GM18858 (cell line): ENCODE results near the gene TMEM181.

Experiments
- ATAC-seq: cut with Tn5 transposase; IDR thresholded peaks from one replicate; pipeline ENCODE4 v1.9.1; 2021; ENCODE audit not compliant: unreplicated experiment

The TMEM181 gene

DNA sequence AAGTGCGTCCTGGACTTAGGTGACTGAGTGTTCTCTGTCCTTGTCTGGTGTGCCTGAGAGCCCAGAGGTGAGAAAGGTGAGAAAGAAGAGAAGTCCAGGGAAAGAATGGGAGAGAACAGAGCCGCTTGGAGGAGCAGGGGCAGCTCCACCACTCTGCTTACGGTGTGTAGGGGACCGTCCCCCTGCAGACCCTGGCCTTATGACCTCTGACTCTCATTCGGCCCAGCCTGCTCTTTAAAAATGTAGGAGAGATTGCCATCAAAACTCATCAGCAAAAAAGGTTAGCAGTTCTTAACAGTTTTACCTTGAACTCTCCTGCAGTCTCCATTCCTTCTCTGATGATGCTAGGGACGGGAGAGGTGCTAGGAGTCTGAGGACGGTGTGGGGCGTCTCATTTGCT lies 2.0 kb downstream of the TMEM181 start:
- no peak for ATAC-seq

- ATAC-seq, result no peak
These were observed 4.6 kb downstream of the TMEM181 start for GRCh38 chr6:158564243-158565121.

DNA sequence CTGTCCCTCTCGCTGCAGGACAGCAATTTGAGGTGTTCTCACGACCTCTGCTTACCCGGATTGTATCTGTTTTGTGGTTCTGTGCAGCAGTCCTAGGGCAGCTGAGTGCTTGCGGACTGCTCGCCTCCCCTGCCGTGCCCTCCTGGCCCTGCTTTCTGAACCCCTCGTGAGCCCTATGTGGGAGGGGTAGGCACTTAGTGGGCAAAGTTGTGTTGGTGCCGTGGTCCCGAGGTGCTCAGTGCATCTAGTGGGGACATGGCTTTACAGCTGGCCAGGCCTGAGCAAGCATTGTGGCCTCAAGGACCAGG lies 5.2 kb downstream of the TMEM181 start:
- no peak for ATAC-seq

DNA sequence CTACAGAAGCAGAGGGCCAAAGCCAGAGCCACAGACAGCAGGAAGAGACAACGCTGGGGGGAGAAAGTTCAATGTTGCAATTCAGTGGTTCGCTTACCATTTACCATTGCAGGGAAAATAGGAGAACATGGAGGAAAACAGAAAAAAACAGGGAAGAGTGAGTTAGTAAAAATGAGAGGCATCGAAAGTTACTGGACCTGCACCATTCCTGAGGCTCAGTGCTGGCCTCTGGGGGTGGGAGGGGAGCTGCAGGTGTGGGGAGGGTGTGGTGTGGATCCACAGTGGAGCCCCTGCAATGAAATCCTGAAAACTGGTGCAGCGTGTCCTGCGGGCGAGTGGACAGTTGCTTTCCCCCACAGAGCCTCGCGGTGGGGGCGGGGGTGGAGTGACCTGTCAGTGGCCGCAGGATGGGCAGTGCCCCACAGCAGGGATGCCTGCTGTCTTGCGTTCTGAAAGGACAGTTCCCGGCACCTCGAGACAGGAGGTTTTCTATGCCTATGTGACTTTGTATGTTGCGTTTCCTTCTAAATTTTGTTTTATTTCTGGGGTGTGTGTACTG lies 5.7 kb downstream of the TMEM181 start:
- ATAC-seq, result no peak

GRCh38 chr6:158566207-158566818 lies 6.4 kb downstream of the TMEM181 start:
- no peak for ATAC-seq

DNA sequence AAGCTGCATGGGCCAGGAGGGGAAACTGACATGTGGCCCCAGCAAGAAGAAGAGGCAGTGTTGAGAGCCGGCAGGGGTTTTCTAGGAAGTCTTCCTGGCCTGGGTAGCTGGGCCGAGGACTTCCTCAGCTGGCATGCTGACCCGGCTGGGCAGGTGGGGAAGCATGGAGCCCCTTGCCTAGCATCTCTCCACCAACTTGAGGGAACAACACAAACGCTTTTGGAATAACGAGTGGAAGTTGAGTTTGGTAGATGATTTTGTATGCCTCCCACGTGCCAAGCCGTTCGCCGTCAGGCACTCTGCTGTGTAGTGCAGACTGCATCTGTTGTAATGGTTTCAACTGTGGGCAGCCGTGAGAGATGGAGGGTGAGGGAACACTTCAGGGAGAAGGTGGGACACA lies 7.3 kb downstream of the TMEM181 start:
- ATAC-seq, result no peak

GRCh38 chr6:158567871-158568401 lies 8.0 kb downstream of the TMEM181 start:
- ATAC-seq, result no peak

DNA sequence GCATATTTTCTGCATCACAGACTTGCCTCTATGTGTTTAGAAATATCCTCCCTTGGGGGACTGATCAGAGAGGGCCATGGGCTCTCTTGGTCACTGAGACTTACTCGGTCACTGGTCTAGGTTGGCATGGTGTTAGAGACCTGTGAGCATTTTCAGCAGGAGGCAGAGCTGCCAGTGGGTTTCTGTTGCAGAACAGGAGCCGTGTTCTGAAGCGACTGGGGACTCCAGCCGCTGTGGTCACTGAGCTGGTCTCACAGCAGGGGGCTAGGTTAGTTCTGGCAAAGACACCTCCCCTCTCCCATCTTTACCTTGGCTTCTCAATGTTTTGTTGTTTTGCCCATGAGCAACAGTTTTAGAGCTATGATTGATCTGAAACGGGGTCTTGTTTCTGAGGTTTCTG lies 8.7 kb downstream of the TMEM181 start:
- ATAC-seq, result no peak

- ATAC-seq, result no peak
These were observed 9.1 kb downstream of the TMEM181 start for GRCh38 chr6:158569036-158569435.

DNA sequence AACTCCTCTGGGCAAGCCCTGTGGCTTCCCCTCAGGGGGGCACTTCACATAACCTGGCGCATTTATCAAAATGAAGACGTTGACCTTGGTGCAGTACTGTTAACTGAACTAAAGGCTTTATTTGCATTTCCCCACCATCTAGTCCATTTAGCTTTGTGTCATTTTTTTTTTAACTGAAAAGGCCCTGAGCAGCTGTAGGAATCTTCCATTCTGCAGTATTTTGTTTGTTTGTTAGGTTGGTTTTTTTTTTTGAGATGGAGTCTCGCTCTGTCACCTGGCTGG lies 10.7 kb downstream of the TMEM181 start:
- ATAC-seq, result no peak

DNA sequence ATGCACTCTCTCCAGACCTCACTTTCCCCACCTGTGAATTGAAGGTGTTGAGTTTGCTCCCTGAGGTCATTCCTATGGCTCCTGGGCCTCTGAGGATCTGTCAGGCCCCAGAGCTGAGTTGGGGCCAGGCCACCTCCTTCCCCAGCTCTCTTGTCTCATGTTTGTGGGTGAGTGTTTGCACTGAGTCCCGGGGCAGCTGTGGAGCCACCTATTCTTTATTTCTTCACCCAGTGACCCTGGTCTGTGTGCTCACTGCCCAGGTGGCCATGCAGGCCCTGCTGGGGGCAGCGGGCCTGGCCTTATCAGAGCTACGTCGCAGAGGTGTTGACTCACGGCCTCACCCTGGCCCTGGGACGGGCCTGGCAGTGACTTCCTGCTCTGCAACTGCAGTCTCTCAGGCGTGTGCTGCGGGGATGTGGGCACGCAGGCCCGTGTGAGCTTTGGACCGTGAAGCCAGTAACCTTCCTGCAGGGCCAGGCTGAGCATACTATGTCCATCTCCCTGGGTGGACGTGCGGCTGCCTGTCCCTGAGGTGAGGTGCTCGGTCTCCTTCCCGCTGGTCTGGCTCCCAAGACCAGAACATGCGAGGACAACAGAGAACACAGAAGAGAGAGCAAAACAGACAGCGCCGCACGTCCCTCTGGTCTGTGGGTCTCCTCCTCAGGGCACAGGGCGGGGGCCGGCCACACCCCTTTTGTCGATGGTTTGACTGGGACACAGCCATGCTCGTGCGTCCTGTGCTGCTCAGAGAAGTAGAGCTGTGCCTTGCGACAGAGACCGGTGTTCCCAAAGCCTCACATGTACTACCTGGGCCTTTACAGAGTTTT lies 12.1 kb downstream of the TMEM181 start:
- no peak for ATAC-seq

- ATAC-seq, result no peak
These were observed 13.0 kb downstream of the TMEM181 start for GRCh38 chr6:158572653-158573541.

GRCh38 chr6:158573542-158573931 lies 13.6 kb downstream of the TMEM181 start:
- ATAC-seq, result no peak

DNA sequence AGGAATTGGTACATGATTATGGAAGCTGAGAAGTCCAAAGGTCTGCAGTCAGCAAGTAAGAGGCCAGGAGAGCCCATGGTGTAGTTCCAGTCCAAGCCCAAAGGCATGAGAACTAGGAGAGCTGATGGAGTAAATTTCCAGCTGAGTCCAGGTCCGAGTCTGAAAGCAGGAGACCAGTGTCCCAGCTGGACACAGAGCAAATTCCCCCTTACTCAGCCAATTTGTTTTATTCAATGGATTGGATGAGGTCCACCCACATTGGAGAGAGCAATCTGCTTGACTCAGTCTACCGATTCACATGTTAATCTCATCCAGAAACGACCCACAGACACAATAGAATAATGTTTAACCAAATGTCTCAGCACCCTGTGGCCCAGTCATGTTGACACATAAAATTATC lies 14.9 kb downstream of the TMEM181 start:
- ATAC-seq, result no peak

DNA sequence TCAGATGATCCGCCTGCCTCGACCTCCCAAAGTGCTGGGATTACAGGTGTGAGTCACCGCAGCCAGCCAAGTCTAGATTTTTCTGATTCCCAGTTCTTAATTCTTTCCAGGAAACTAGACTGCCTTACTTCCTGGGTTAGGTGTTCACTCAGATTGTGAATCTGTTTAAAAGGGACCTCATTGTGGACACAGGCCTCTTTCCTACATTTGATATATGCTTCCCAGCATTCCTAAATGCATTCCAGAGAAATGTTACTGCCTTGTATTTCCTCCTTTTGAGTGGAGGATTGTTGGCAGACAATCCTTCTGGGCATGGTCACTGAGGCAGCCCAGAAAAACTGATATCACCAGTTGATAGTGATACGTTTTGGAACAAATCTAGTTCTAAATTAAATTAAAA lies 15.7 kb downstream of the TMEM181 start:
- no peak for ATAC-seq

DNA sequence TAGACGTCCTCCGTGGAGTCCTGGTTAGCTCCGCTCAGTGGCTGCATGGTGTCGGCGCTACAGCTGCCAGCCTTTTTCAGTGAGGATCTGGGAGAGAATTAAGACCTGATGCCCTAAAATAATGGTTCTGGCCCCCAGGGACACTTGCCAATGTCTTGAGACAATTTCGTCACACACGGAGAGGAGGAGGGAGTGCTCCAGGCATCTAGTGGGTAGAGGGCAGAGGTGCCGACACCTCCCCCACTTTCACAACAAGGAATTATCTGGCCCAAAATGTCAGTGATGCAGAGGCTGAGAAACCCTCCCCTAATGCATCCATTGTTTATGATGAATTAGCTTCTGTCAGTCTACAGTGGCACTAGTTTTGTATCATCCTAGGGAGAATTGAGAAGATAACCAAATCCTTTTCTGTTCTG lies 24.4 kb downstream of the TMEM181 start:
- no peak for ATAC-seq

DNA sequence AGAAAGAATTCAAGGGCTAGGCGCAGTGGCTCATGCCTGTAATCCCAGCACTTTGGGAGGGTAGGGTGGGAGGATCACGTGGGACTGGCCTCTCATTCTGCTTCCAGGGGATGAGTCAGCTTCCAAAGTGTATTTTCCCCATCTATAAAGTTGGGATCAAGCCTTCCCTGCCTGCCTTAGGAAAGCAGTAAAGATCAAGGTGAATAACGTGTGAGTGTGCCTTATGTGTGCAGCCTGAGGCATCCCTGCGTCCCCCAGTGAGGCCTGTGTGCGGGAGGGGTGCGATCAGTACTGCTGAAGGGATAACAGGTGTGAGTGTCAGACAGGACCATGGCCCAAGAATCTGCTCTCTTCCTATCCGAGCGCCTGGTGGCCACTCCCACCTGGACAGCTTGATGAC lies 26.8 kb downstream of the TMEM181 start:
- ATAC-seq, result no peak

GRCh38 chr6:158589366-158589765 lies 29.5 kb downstream of the TMEM181 start:
- no peak for ATAC-seq

- ATAC-seq, result no peak
These were observed 31.4 kb downstream of the TMEM181 start for GRCh38 chr6:158591134-158591809.

DNA sequence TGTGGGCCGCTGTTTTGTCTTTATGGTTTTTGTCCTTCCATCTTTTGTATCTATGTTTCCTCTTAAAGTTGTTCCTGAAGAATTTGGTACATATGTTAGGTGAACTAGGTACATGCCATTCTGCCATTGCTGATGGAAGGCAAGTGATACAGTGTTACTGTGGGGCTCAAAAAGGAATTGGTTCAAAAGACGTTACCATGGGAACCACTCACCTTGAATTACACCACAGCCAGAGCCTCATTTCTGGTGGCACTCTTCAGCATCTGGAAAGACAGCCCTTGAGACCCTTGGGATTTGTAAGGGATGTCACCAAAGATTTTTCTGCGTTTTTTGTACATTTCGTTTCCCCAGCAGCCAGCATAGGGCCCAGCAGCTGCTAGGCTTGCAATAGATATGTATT lies 31.9 kb downstream of the TMEM181 start:
- no peak for ATAC-seq
